ENCODE data around the gene ADAM11. TPM values are rescaled to one million over a fixed set of nuclear protein-coding genes. Genes with fewer than 3 reads are reported as not detected.
"Not testable (repeated sequence)": the region's sequence is repeated elsewhere in the genome, so short reads cannot be mapped to it uniquely, and the experiment has no call there.

The ADAM11 gene
- total and polyA plus RNA-seq, 2 of the 4 experiments (the other 2 are of a cell fraction), result 0.36 to 0.53 TPM

DNA sequence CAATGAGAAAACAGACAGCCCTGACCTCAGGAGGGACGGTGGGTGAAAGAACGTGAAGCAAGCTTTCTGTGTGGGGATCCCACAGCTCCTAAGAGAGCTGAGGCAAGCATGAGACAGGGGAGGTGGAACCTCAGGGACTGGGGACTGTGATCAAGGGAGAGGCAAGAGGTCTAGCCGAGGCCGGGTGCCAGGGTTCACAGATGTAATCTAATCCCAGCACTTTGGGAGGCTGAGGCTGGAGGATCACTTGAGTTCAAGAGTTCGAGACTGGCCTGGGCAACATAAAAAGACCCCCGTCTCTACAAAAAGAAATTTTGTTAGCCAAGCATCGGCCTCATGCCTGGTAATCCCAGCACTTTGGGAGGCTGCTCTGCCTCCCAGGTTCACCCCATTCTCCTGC is 4.5 kb upstream of the ADAM11 start (continued):
- no peak for TF ChIP-seq NFE2L2 (IDR thresholded peaks at IDR 0.05; ENCODE audit: low read depth, low read length)
- TF ChIP-seq CEBPB (IDR thresholded peaks at IDR 0.05; ENCODE audit: low read depth, low read length), result no peak
- no peak for TF ChIP-seq BHLHE40 (IDR thresholded peaks at IDR 0.05; ENCODE audit: low read depth, low read length)
- TF ChIP-seq MAZ (IDR thresholded peaks at IDR 0.05; ENCODE audit: borderline replicate concordance, low read depth, low read length), result no peak
- TF ChIP-seq POLR2A (IDR thresholded peaks at IDR 0.05; ENCODE audit: low read depth, low read length), result no peak
- no peak for TF ChIP-seq RCOR1 (IDR thresholded peaks at IDR 0.05; ENCODE audit: insufficient replicate concordance, low read length)
- TF ChIP-seq MXI1 (IDR thresholded peaks at IDR 0.05; ENCODE audit: borderline replicate concordance, low read depth, low read length), result no peak

DNA sequence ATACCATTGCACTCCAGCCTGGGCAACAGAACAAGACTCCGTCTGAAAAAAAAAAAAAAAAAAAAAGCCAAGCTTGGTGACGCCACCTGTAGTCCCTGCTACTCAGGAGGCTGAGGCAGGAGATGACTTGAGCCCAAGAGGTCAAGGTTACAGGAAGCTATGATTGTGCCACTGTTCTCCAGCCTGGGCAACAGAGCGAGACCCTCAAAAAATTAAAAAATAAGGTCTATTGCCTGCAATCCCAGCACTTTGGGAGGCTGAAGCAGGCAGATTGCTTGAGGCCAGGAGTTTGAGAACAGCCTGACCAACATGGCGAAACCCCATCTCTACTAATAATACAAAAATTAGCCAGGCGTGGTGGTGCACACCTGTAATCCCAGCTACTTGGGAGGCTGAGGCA is 3.6 kb upstream of the ADAM11 start:
- ATAC-seq (ENCODE audit: low read depth); H2BK5ac ChIP-seq (ENCODE audit: low read depth, low read length, poor library complexity, severe bottlenecking); H3K4me1 ChIP-seq (ENCODE audit: control insufficient read depth, insufficient read depth, low read length); H3K79me1 ChIP-seq (ENCODE audit: low read depth in 1 of 2, low read length in 2 of 2); H4K5ac ChIP-seq (ENCODE audit: low read depth, low read length); H3K4me3 ChIP-seq (ENCODE audit: insufficient read depth, low read depth, low read length); H3K9ac ChIP-seq (ENCODE audit: low read depth, low read length); H2BK15ac ChIP-seq (ENCODE audit: low read depth, low read length); H2AFZ ChIP-seq (replicated peaks; ENCODE audit: low read length, poor library complexity); H2BK120ac ChIP-seq (ENCODE audit: low read depth, low read length); H3K23ac ChIP-seq (ENCODE audit: low read depth, low read length); DNase-seq; H3K9me3 ChIP-seq (ENCODE audit: control insufficient read depth, insufficient read depth, low read length); POLR2A ChIA-PET (ENCODE audit: unreplicated experiment); H3K14ac ChIP-seq (replicated peaks; ENCODE audit: low read depth, low read length); H4K20me1 ChIP-seq (ENCODE audit: insufficient read depth, low read length); H3K56ac ChIP-seq (ENCODE audit: extremely low read depth, insufficient read depth, low read length); H2AK5ac ChIP-seq (ENCODE audit: low read depth, low read length); H4K91ac ChIP-seq (ENCODE audit: insufficient read depth, low read depth, low read length); H2AK9ac ChIP-seq (replicated peaks; ENCODE audit: low read depth, low read length, poor library complexity); CTCF ChIA-PET; H3K4ac ChIP-seq (ENCODE audit: low read depth, low read length); H3K36me3 ChIP-seq (ENCODE audit: control insufficient read depth, insufficient read depth, low read length); H3K9me1 ChIP-seq (ENCODE audit: insufficient read depth, low read length); H3K4me2 ChIP-seq (ENCODE audit: low read depth, low read length); in situ Hi-C loops (cut with MboI; ENCODE audit: low sequenced_read_pairs); BruUV-seq (replicated peaks); H3K27ac ChIP-seq (ENCODE audit: insufficient read depth, low read length); H2BK20ac ChIP-seq (ENCODE audit: low read depth, low read length); H3K18ac ChIP-seq (ENCODE audit: low read depth, low read length); intact Hi-C loops (cut with micrococcal nuclease); dilution Hi-C loops (cut with HindIII; ENCODE audit: low sequenced_read_pairs, unreplicated experiment); H4K8ac ChIP-seq (ENCODE audit: low read depth in 2 of 2, low read length in 2 of 2): not testable (repeated sequence)
- peaks cover 26% of the 10 kb centered on the region for H3K27me3 ChIP-seq (ENCODE audit: control insufficient read depth, insufficient read depth, low read length)
- 80% methylated on average over 1 of the region's 5 CpGs; no CpG with 5 or more reads in 1 of the 2 experiments for WGBS, 2 experiments (ENCODE audit: extremely low coverage in 2 of 2, insufficient read length in 1 of 2)

Data from IMR-90 (cell line).